CD4-positive, alpha-beta T cell treated with Interleukin-15 for 1 hour (primary cell): ENCODE measurements around the gene CYB561D2.

Source experiments
- DNase-seq: peaks from one replicate; pipeline ENCODE4 v3.0.0-alpha.2; 2020

CYB561D2 gene

DNA sequence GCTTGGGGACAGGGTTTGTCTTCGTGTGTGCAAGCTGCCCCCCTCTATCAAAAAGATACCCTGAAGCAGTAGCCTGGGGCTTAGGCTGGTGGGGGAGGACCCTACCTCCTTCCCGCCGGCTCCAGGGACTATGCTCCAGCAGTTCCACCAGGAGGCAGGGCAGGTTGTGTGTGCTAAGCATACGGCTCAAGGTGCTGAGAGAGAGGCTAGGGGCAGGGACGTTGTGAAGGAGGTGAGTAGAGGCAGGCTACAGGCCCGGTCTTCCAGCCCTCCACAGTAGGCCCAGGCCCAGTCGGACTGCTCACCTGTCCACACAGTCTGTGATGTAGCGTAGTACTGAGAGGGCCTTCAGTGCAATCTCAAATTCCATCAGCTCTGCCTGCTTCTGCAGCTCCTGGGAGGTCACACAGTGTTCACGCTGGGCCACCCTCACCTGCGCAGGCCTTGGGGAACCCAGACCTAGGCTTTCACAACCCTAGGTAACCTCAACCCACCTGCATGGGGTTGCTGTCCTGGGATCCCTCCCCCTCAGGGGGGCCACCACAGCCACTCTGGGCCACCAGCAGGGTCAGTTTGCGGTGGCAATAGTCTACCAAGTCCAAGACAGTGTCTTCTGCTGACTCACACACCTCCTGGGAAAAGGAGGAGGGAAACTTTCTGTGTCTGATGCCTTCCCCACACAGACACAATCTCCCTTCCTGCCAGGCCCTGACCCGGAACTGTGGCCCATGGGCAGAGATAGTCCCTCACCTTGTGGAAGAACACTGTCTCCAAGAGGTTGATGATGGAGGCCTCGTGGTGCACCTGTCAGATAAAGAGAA, 7.6 kb upstream of the CYB561D2 start:
- DNase-seq = no peak

DNA sequence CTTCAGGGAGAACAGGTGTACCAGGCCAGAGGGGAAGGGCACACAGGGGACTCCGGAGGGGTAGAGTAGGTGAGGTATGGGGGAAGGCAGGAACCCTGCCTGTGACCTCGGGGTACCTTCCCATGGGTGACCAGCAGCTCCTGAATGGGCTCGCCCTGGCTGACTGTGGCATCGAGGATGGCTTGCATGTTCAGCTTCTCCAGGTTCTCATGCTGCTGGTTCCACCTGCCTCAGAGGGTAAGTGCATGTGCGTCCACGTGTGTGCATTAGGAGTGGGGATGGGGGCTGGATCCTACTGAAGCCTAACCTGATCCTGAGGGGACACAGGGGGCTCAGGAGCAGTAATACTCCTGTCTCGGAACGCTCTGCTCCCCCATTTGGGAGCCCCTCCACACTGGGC, 5.7 kb upstream of the CYB561D2 start:
- no peak for DNase-seq

DNA sequence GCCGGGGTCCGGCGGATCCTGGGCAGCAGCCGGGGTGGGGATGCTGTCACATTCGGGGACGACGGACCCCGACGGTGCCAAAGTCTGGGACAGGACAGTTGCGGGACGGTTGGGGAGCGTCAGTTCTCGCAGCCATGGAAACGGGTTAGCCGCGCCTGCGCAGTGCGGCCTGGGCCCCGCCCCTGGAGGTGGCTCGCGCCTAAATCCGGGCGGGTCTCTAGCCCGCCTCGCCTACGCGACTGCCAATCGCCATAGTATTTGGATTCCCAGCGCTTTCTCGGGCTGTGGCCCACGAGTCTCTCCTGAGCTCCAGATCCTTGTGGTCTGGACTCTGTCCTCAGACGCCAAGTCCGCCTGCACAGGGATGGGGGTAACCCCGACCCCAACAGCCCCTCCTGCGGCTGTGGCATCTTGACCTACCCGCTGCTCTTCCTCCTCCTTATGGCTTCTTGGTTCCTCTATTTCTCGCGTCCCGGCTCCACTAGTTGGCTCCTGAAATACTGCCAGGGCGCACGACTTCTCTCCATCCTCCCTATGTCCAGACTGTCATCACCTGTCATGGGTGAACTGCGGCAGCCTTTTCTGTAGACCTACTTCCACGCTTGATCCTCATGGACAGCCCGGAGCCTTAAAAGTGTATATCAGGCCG, 5.0 kb upstream of the CYB561D2 start, which contains the start of gene ZMYND10:
Gene ZMYND10 (minus strand): TSS at position 147 of the 649 bp plus-strand sequence. CDS start 153 bp downstream, outside the sequence.
- DNase-seq = peak; percentile 79

DNA sequence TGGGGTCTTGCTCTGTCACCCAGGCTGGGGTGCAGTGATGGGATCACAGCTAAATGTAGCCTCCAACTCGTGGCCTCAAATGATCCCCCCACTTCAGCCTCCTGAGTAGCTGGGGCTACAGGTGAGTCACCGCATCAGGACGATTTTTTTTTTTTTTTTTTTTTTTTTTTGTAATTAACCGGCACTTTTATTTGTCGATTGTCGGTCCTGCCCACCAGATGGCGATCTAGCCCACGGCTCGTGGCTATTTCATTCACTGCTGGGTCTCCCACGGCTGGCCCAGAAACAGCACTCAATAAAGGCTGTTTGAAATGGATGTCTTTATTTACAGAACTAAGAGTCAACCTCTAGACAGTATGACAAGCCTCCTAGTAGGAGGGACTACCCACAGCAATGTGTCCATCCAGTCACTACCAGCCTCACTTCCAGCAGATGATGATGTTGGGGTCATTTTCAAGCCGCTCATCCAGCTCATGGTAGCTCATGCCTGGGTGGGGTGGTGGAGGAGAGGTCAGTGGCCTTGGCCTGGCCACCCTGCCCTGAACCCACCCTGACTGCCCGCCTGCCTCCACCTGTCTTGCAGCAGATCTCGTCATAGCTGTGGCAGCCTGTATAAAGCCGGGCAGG, 3.4 kb upstream of the CYB561D2 start:
- peak; percentile 84 for DNase-seq

DNA sequence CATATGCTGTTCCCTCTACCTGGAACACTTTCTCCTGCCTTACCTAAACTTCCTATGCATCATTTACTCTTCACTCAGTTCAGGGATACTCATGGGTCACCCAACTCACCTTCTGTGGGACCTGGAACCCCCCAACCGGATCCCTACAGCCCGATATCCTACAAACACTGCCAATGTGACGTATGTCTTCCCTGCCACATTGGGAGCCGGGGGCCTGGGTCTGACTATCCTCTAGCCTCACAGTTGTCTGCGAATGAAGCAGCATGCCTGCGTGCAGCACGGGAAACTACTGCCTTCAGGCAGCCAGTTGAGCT, 492 bp upstream of the CYB561D2 start:
- DNase-seq = no peak

DNA sequence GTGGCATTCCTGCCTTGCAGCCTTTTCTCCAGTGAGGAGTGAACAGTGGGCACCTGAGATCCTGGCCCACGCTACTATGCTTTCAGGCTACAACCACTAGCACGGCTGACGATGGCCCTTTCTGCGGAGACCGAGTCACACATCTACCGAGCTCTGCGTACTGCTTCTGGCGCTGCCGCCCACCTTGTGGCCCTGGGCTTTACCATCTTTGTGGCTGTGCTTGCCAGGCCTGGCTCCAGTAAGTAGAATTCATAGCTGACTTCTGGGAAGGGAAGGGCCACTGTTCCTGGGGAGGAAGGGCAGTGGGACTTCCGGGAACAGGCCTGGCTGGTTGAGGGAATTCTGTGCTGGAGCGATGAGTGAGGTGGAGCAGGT, 648 bp downstream of the CYB561D2 start:
- DNase-seq = no peak

DNA sequence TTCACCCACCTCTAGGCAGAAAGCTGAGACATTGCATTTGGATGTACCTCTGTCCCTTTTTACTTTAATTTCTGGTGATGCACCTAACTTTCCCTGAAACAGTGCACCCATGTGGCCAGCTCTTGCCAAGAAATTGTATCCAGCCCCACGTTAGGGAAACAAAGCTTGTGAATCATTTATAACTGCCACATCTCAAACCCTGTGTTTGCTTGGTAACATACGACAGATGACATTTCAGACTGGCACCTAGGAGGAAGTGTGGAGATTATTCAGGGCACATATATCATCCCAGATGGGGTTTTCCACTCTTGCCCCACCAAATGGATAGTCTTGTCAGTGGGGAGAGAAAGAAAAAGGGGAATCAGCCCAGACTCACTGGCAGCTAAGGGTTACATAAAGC, 2.1 kb downstream of the CYB561D2 start:
- DNase-seq = no peak

DNA sequence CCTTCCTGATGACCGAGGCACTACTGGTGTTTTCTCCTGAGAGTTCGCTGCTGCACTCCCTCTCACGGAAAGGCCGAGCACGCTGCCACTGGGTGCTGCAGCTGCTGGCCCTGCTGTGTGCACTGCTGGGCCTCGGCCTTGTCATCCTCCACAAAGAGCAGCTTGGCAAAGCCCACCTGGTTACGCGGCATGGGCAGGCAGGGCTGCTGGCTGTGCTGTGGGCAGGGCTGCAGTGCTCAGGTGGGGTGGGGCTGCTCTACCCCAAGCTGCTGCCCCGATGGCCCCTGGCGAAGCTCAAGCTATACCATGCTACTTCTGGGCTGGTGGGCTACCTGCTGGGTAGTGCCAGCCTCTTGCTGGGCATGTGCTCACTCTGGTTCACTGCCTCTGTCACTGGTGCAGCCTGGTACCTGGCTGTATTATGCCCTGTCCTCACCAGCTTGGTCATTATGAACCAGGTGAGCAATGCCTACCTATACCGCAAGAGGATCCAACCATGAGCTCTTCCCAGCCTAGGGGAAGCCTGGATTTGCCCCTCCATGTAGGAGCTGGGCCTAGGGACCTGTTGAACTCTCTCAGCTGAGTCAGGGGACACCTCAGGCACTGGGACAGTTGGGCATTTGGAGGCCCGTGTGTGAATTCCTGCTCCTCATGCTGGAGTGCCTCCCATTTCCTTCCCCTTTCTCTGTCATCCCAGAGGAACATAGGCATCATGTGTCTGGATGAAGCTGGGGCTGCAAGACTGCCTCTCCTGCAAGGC, 2.8 kb downstream of the CYB561D2 start:
- no peak for DNase-seq

DNA sequence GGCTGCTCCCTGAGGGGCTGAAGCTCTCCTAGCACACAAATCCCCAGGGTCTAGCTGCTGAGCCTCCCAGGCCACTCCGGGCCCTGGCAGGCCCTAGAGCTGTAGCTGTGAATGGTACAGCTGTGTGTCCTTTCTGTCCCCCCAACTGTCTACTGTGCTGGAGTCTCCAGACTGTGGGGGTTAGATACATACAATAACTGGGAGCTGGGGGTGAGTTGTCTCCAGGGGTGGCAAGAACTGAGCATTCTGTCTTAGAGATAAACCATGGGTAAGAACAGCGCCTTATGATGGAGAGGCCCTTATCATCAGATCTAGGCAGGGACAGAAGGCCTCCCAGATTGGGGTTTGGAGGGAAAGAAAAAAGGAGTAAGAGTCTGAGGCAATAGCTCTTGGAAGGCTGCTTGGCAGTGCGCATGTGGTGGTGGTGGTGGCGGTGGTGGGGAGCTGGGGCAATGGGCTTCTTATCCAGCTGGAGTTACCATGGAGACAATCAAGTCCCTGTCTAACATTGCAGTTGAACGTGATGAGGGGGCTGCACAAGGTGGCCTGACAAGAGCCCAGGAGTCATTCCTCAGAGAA, 3.6 kb downstream of the CYB561D2 start:
- DNase-seq = no peak

DNA sequence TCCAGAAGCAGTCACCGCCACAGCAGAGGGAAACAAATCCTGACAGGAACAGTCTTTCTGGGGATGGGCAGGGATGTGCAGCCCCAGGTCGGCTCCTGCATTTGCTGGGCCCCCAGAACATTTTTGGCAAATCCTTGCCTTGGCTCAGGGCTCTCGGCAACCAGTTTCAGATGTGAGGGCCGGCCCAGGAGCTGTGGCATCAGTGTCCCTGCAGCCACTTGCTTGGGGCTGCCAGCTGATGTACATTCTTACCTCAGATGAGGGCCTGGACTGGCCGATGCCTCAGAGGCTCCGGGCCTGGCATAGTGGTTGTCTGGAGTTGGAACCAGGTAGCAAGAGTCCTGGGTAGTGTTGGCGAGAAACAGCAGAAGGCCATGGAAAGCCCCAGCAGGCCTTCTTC, 4.2 kb downstream of the CYB561D2 start:
- DNase-seq = no peak

DNA sequence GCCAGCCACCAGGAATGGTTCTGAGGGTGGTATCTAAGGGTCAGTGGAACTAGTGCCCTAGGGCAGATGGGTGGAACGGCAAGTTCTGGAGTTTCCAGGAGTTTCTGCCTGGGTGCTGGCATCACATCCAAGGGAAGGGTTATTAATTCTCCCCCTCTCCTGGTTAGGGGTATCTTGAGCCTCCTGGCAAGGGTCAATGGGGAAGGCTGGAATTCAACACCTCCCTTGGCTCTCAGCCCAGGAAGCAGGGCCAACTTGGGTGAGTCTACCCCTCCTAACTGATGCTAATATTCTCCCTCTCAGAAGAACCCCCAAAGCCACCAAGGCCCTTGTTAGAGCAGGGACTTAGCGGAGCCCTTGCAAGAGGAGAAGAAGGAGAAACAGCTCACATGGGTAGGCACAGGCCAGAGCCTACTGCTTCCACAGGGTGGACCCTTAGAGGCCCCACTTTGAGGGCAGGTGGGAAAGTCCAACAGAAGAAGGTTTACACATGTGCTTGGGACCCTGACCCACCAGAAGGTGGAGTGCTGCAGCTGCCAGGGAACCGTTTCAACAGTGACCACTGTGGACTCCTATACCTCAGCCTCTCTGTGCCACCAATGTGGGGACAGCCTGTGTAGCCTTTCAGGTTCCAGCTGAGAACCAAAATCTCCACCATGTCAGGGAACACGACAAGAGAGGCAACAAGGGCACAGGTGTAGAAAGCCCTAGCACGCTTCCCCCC, 5.3 kb downstream of the CYB561D2 start:
- no peak for DNase-seq

DNA sequence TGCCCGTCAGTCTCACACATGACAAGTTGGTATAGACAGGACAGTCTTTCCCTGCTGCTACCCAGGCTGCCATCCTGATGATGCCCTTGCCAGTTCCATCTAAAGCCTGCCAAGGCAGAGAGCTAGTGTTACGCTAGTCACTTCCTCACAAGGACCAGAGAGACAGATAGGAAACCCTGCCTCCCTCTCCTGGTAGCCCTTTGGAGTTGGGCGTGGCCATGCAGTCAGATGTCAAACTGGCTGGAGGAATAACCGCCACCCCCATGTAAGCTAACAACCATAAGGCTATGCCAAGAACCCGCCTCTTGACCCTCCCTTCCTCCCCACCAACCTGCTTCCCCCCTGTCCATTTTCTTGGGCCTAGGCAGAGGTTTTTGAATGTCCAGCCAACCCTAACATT, 5.9 kb downstream of the CYB561D2 start:
- no peak for DNase-seq

DNA sequence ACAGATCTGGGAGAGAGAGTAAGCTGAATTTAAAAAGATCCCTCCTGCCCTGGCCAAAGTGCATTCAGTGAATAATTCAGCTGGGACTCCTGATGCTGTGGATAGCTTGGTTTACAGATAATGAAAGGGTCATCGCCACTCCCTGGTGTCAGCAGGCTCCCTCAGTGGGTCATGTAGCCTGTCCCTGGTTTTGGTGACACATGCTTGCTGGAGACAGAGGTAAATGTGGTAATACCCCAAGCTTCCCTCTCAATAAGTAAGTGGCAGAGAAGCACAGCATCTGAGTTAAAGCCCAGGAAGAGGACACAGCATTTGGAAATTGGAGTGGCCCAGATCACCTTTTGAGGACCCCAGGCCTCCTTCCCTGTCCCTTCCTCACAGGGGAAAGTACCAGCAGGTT, 6.8 kb downstream of the CYB561D2 start:
- DNase-seq = no peak

DNA sequence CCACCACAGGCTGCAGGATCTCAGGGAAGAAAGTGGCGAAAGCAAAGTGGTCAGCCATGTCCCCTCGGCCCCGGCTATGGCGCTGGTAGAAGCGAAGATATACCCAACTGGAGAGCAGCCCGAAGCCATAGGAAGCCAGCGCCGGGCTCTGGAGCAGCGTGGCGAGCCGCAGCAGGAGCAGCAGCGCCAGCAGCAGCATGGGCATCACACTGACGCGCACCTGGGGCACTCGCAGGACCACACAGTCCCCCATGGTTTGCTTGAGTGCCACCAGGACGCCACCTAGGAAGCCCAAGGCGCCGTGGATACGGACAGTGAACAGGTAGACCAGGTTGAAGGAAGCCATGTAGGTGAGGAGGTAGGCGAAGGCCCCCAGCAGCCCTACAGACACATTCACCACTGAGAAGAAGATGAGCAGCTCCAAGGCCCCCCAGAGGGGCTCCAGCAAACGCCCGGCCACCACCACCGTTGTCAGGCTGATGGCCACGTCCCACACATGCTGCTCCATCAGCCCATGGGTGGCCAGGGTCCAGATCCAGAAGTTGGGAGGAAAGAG, 7.8 kb downstream of the CYB561D2 start:
- DNase-seq = no peak

DNA sequence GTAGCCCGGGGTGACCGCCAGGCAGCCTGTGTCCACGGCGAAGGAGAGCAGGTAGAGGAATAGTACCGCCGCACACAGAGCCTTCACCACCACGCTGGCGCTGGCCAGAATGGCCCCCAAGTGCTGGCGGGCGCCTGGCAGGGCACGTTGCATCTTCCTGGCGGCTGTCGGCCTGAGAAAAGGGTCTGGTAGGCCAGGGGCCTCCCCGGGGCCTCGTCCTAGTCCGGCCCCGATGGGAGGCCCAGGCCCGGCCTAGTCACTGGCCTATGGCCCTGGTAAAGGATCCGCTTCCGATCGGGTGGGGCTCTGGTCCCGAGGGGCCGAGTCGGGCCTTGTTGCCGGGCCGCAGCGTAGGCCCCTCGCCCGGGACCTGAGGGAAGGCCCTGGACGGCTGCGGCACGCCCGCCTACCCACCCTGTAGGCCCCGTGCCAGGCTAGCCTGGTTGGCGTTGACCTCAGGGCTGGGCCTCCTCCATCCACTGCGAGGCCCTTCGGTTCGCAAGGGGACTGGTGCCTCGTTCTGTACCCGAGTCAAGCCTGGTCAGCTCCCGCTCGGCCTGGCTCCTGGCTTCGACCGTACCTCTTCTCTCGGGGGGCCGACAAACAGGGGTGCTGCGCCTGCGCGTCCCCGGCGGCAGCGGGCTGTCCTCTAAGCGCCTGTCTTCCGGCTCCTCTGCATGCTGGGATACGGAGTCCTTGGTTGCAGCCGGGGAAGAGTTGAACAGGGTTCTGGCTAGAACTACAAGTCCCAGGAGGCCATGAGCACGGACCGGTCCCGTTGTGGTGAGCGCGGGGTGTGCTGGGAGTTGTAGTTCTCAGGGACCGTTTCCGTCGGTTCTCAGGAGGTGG, 8.5 kb downstream of the CYB561D2 start, which contains the start of gene TMEM115:
Gene TMEM115 (minus strand): TSS at position 611 of the 849 bp plus-strand sequence. CDS start 458 bp downstream, at position 153.
- DNase-seq = peak; percentile 98

DNA sequence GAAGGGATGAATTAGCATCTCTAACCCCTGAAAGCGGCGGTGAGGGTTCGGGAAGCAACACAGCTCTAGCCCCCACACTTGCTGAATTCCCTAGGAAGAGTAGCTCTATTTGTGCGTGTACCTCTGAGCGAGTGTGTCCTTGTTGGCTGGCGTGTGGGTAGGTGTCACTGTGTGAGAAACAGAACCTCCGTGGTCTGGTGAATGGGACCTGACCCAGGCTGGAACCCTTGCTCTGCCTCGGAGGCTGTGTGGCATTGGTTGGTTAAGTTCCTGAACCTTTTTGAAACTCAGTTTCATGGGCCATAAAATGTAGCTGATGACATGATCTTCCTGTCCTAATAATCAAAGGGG, 9.1 kb downstream of the CYB561D2 start:
- no peak for DNase-seq

DNA sequence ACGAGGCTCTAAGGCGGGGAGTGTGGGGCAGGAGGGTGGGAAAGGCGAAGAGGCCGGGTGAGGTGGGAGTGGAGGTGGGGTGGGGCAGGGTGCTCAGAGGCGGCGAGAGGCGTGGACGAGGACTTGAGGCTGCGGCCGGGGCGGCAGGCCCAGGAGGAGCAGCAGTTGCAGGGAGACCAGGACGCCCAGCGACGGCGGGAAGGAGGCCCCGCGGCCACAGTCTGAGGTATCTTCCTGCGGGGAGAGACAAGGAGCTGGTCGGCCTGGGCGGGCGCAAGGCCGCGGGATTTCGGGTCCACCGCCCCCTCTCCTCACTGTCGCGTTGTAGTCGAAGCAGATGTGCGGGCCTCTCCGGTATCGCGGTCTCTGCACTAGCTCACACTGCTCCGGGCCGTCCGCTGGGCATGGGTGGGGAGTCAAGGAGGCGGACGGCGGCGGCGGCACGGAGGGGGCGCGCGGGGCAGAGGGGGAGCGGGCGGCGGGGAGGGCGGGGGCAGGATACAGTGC, 14.0 kb downstream of the CYB561D2 start:
- no peak for DNase-seq

DNA sequence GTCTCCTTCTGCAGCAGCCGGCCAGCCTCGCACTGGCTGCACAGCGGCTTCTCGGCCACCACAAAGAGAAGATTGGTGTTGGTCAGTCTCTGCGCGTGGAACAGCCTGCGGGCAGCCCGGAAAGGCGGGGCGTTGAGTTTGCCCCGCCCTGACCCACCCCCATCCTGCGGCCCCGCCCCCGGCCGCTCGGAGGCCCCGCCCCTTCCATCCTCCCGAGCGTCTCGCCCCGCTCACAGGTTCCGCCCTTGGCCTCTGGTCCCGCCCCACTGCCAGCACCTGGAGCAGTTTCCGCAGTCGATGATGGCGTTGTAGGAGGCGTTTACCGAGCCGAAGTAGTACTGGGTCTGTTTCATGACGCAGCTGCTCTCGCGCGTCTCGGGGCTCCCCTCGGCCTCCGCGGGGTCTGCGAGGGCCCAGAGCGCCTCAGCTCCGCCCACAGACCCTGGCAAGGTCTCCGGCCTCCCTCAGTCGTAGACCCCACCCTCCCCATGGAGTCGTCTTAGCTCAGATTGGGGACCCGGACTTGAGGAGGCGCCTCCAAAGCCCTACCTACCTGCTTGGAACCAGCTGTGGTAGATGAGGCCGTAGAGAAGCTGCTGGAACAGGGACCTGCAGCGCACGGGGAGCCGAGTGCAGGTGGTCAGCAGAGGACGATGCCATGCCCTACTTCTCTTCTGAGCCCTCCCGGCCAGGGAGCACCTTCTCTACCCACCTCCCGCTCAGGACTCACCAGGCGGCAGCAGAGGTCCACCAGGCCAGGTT, 14.6 kb downstream of the CYB561D2 start:
- DNase-seq = peak; percentile 95

DNA sequence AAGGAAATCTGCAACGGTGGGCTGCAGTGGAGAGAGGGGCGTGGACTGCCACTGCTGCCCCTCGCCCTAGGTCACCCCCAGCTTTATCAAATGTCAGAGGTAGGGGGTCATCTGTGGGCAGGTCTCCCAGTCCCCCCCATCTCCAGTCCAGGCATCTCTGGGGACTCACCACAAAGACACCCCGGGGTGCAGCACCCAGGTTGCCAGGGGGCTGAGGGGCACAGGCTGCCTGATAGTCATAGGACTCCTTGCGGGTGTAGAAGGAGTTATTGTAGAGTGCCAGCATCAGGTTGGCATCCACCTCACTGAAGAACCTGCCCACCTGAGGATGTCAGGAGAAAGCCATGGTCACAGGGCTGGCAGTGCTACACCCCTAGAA, 15.2 kb downstream of the CYB561D2 start:
- DNase-seq = no peak
